Transverse colon (tissue), 4 donors: ENCODE results near the gene DCAF12.

Source experiments
- EP300 ChIP-seq: sonication (generic); formaldehyde crosslinking; IDR thresholded peaks from one replicate; pipeline ENCODE4 v1.6.1; 2017; ENCODE audit warnings: antibody characterized with exemption, low read depth
- POLR2A ChIP-seq: fragments of 450-650 bp; IDR thresholded peaks from one replicate; pipeline ENCODE4 v1.6.1; 2016; ENCODE audit warnings: antibody characterized with exemption, mild to moderate bottlenecking, moderate library complexity
- POLR2AphosphoS5 ChIP-seq, 3 donors: sonication (generic); formaldehyde crosslinking; IDR thresholded peaks; one replicate each; pipeline ENCODE4 v1.6.1; 2016; ENCODE audit warnings: antibody characterized with exemption in 3 of 3
- TF ChIP-seq, protein P1 (sequence below), 5 experiments: fragments of 200-600 bp in 3 of 5; fragments of 450-650 bp in 2 of 5; sonication (generic) in 3 of 5; IDR thresholded peaks; 1 replicate in 2 of 5; 2 replicates in 3 of 5; pipeline ENCODE4 v1.5.1; 2016 to 2017; ENCODE audit warnings: antibody characterized with exemption in 5 of 5, inconsistent platforms in 3 of 5, mild to moderate bottlenecking in 2 of 5, moderate library complexity in 1 of 5

DNA sequence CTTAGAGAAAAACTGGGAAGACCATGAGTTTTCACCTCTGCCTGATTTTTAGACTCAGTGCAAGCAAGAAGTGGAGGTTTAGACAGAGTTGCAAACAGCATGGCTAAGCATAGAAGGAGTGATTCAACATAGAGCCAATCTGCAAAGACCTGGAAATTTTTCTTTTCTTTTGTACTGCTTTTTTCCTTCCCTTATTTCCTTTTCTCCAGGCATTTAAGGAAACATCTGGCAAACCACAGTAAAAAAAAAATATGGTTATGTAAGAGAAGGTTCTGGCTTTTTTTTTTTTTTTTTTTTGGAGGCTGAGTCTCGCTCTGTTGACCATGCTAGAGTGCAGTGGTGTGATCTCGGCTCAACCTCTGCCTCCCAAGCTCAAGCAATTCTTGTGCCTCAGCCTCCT, 16.6 kb upstream of the DCAF12 start:
- TF ChIP-seq POLR2AphosphoS5 (IDR thresholded peaks at IDR 0.05) (no peak), POLR2A (no peak), EP300 (no peak)
- TF ChIP-seq, protein P1, sequence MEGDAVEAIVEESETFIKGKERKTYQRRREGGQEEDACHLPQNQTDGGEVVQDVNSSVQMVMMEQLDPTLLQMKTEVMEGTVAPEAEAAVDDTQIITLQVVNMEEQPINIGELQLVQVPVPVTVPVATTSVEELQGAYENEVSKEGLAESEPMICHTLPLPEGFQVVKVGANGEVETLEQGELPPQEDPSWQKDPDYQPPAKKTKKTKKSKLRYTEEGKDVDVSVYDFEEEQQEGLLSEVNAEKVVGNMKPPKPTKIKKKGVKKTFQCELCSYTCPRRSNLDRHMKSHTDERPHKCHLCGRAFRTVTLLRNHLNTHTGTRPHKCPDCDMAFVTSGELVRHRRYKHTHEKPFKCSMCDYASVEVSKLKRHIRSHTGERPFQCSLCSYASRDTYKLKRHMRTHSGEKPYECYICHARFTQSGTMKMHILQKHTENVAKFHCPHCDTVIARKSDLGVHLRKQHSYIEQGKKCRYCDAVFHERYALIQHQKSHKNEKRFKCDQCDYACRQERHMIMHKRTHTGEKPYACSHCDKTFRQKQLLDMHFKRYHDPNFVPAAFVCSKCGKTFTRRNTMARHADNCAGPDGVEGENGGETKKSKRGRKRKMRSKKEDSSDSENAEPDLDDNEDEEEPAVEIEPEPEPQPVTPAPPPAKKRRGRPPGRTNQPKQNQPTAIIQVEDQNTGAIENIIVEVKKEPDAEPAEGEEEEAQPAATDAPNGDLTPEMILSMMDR (IDR thresholded peaks at IDR 0.05) = no peak
